HG03342 (cell line): ENCODE measurements around the gene CAPZB.

Experiments
- ATAC-seq: cut with Tn5 transposase; IDR thresholded peaks from one replicate; pipeline ENCODE4 v1.9.1; 2021; ENCODE audit warnings: mild to moderate bottlenecking, moderate library complexity; ENCODE audit not compliant: unreplicated experiment

CAPZB gene

DNA sequence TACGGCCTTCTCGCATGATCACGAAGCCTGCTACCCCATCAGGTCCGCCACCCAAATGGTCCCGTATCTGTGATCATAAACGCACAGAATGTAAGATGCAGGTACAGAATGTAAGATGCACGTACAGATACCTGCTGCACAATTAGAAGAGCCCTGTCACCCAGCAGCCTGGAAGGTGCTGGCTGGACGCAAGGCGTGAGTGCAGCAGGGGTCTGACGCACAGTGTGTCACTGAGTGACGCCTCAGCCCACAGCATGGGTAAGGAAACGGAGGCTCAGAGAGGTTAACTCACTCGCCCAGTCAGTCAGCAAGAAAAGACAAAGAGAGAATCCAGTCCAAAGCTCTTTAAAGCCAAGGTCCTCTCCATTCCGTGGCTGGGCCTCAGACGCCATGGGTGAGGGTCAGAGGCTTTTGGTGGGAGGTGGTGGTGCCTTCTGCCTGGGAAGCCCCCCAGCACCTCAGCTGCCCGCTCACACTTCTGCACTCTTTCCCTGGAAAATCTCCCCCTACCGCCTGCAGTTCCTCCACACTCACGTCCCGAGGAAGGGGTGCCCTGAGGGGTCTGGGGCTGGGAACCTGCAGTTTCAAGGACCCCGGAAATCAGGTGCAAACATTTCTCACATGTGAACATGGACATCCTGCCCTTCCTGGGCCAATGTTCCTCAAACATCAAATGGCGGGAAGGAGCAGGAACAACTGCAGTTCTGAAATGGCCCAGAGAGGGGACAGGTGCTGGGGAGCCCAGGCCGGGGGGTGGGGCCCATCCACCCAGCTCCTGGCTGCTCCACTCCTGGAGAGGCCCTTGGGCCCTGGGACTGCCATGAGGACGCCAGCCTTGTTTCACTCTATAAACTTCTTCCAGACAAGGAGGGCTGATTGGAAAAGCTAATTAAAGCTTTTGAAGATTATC is 113.9 kb downstream of the CAPZB start:
- ATAC-seq: no peak

DNA sequence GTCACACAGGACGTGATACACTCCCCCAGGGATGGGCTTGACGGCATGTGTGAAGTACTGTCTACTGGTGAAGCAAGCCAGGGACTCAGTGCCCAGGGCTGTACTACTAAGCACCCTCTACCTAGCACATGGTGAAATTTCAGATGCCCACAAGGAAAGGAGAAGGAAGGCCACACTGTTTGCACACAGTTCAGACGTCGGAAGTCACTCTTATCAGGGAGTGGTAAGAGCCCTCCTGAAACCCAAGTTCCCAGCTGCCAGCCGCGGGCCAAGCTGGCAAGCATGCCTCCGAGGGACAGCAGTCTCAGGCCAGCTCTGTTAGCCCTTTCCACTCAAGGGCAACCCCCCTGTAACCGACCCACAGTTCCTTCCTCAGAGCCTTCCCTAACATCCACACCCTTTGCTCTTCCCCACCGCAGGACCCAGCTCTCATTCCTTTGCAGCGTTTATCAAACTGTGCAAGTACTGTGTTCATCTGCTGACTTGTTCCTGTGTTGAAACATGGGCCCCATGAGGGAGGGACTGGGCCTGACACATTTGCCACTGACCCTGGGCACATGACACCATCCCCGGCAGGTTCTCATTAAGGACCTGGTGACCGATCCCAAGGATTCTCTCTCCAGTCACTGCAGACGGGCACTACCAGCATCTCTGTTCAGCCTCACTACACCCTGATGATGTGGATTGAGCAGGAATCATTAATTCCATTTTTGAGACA is 114.7 kb downstream of the CAPZB start:
- ATAC-seq: no peak

DNA sequence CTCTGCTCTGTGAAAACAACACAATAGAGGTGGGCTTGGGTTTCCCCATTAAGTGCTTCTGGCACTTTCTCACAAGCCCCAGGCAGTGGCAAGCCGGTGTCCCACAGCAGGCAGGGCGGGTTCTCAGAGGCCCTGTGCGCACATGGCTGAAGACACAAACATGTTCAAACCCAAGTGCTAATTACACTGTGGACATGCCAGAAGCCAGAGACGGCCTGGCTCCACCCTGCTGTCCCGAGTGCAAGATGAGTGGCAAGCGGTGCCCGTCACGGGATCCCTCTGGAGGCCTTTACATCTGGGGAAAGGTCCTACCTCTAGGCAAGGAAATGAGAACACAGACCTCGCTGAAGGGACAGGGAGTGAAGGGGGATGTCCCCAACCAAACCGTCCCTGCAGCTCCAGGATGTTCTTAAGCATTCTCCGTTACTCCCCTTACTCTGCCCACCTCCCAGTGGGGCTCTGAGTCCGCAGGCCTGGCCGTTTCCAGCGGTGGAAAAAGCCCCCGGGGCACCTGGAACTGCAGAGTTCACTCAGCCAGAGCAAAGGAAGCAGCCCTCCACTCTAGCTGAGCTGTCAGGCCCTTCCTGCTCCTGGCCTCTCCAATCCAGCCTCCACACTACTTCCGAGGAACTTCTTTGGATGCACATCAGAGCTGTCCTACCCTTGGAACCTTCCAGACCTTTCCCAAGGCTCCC is 115.8 kb downstream of the CAPZB start:
- ATAC-seq: no peak

DNA sequence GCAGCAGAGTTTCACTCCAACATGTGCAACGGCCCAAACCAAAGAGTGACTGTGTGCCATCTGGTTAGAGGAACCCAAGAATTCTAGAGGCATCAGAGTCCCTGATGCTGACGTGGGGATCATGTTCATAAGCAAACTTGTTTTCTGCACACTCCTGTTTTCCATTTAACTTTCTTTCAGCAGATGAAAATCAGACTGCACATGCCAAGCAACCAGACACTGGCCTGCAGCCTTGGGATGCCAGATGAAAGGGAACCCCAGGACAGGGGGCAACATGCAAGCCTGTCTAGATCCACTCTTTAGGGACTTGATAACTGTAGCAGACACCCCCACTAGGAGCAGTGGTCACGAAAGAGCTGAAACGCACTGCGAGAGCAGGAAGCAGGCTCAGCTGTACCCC is 116.4 kb downstream of the CAPZB start:
- ATAC-seq: no peak

- ATAC-seq: no peak
Measured at GRCh38 chr1:19368050-19368449, 117.3 kb downstream of the CAPZB start.

DNA sequence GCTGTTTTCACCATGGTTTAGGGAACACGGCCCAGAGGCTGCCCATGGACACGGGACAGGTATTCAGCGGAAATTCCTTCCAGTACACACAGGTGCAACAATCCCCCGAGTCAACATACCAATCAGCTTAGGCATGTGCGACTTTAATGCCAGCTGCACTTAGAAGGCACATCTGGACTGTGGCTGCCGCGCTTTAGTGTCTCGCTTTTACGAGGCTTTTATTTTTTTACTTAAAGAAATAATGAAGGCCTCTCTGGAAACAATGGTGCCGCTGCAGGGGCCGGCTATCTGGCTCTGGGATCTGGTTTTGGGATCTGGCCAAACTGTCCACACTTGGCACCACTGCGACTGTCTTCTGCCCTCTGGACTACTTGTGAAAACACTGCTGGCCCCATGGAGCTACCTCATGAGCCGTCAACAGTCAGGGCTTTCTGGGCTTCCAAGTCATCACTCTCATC is 117.7 kb downstream of the CAPZB start:
- ATAC-seq: no peak

- no peak for ATAC-seq
Measured at GRCh38 chr1:19366599-19367536, 118.5 kb downstream of the CAPZB start.

GRCh38 chr1:19365721-19366120 is 119.6 kb downstream of the CAPZB start:
- no peak for ATAC-seq

DNA sequence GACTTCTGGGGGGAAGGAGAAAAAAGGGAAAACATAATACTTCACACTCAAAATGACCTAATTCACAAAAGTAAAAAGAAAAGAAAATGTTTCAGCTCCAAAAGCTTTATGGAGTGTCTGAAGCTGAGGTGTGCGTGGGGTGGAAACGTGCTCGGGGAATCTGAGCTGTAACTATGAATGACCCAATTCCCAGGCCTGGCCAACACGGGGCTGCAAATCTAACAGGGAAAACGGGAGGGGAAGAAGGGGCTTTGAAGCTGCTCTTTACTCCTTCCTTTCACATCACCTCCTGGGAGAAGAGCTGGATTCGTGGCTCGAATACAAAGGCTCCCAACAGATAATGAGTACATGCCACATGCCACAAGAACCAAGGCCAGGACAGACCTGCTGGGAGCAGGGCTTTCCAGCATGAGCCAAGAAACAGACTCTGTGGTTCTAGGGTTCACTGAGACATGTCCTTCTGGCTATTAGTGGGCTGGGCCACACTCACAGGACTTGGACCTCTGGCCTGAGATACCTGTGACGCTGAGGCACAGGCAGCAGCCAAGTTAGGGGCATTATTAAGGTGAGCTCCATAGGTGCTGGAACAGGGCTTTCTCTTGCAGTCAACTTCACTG is 121.7 kb downstream of the CAPZB start:
- ATAC-seq: no peak

DNA sequence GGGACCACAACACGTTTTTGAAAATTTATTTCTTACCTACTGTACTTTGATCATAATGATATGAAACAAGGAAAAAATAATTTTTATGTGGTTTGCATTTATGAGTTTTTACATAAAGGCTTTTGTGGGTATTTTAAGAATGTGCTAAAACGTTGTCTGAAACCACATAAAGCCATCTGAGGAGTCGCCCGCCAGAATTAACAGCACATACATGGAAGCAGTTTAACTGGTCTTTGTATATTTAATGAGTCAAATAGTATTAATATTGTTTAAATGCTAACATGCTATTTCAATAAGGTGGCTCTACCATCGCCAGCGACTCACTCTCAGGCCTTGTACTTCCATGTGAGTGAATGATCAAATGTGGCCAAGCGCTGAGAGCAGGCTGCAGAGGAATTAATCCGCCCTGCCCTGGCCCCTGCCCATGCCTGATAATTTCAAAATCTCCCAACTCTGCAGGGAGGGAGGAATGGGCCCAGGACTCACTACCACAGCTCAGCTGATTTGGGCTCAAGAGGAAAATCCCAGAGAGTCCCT is 123.7 kb downstream of the CAPZB start:
- ATAC-seq: no peak

- ATAC-seq: no peak
Measured at GRCh38 chr1:19360843-19361610, 124.3 kb downstream of the CAPZB start.

DNA sequence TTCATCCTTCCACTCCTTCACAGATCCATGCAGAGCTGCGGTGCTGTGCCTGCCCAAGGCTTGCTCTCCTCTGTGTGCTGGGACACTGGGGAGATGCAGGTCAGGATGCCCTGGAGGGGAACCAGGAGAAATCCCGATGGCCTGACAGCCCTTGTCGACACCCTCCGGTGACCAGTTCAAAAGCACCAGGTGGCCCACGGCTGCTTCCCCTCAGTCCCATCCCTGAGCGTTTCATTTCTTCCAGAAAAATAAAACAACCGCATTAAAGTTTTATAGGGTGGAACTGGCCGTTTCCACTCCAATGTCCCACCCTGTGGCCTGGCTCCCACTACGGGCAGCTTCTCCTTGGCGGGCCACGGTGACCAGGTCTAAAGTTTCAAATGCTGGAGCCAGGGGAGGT is 124.9 kb downstream of the CAPZB start:
- ATAC-seq: no peak

GRCh38 chr1:19360016-19360415 is 125.3 kb downstream of the CAPZB start:
- no peak for ATAC-seq

GRCh38 chr1:19359357-19359756 is 126.0 kb downstream of the CAPZB start:
- no peak for ATAC-seq

DNA sequence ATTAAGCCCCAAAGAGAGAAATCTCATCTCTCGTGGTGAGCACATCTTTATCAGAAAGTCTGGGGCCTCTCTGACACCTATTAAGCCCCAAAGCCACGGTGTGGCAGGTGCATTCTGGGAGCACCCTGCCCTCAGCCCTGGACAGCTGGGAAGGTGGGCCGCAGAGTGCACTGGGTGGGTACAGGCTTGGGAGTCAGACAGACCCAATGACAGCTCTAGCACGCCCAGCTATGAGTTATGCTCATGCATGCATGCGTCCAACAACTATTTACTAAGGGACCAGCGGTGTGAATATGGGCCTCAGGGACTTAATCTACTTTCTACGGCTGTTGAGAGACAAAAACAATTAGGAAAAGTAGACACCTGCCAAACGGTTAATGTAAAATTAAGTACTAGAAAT is 126.6 kb downstream of the CAPZB start:
- no peak for ATAC-seq

GRCh38 chr1:19357299-19357986 is 127.9 kb downstream of the CAPZB start:
- no peak for ATAC-seq

- ATAC-seq: no peak
Measured at GRCh38 chr1:19356266-19356665, 129.1 kb downstream of the CAPZB start.

- ATAC-seq: no peak
Measured at GRCh38 chr1:19354531-19354981, 130.8 kb downstream of the CAPZB start.
